K562 (cell line): ENCODE data around the gene RFX7. TPM values are rescaled to one million over a fixed set of nuclear protein-coding genes. Genes with fewer than 3 reads are reported as not detected.

Source experiments
- ARID3B ChIP-seq: fragments of 250-450 bp; sonication (Bioruptor Pico); IDR thresholded peaks from 2 replicates; pipeline ENCODE4 v1.4.0; 2020; ENCODE audit warnings: borderline replicate concordance
- CCAR2 ChIP-seq: fragments of 200-400 bp; formaldehyde crosslinking; IDR thresholded peaks from 2 replicates; pipeline ENCODE4 v1.6.1; 2017; ENCODE audit warnings: mild to moderate bottlenecking, low read depth, low read length
- CREB5 ChIP-seq: fragments of 250-450 bp; sonication (Bioruptor Pico); IDR thresholded peaks from 2 replicates; pipeline ENCODE4 v1.5.0; 2020; ENCODE audit warnings: mild to moderate bottlenecking
- E2F6 ChIP-seq, 2 experiments: IDR thresholded peaks; 2 replicates each; pipeline ENCODE4 v1.6.1; 2011; ENCODE audit warnings: borderline replicate concordance in 1 of 2, control low read depth in 1 of 2, low read depth in 1 of 2, low read length in 1 of 2, mild to moderate bottlenecking in 1 of 2, mixed read lengths in 1 of 2, moderate library complexity in 1 of 2; ENCODE audit not compliant: insufficient read depth in 1 of 2, insufficient read length in 1 of 2, poor library complexity in 1 of 2, severe bottlenecking in 1 of 2; ENCODE audit errors: extremely low read depth in 1 of 2
- EWSR1 ChIP-seq: fragments of 450-650 bp; IDR thresholded peaks from 2 replicates; pipeline ENCODE4 v1.6.1; 2018; ENCODE audit warnings: borderline replicate concordance, mild to moderate bottlenecking, low read depth, moderate library complexity; ENCODE audit not compliant: partially characterized antibody
- EZH2 ChIP-seq: IDR thresholded peaks from 2 replicates; pipeline ENCODE4 v1.6.1; 2012; ENCODE audit warnings: low read depth, mild to moderate bottlenecking, inconsistent platforms, low read length, borderline replicate concordance
- FOXP1 ChIP-seq: sonication (generic); formaldehyde crosslinking; IDR thresholded peaks from 2 replicates; pipeline ENCODE4 v1.8.0; 2022; ENCODE audit warnings: mild to moderate bottlenecking, missing genetic modification reagents
- HDAC1 ChIP-seq, 2 experiments: fragments of 450-650 bp; IDR thresholded peaks; 2 replicates each; pipeline ENCODE4 v1.6.1; 2016 to 2017; ENCODE audit warnings: inconsistent platforms in 1 of 2, mild to moderate bottlenecking in 1 of 2, moderate library complexity in 1 of 2
- MIER1 ChIP-seq: fragments of 450-650 bp; IDR thresholded peaks from 2 replicates; pipeline ENCODE4 v1.6.1; 2016; ENCODE audit warnings: antibody characterized with exemption, mild to moderate bottlenecking, low read depth
- MYNN ChIP-seq, 2 experiments: sonication (generic); formaldehyde crosslinking in 1 of 2; IDR thresholded peaks; 2 replicates each; pipeline versions ENCODE4 v1.5.0 to v1.6.1; 2016 to 2020; ENCODE audit warnings: antibody characterized with exemption in 1 of 2, missing genetic modification reagents in 1 of 2
- NCOR1 ChIP-seq: fragments of 450-650 bp; IDR thresholded peaks from 2 replicates; pipeline ENCODE4 v1.6.1; 2016; ENCODE audit warnings: mild to moderate bottlenecking, moderate library complexity
- NUFIP1 ChIP-seq: fragments of 450-650 bp; IDR thresholded peaks from 2 replicates; pipeline ENCODE4 v1.6.1; 2018; ENCODE audit not compliant: partially characterized antibody
- POLR2A ChIP-seq: fragments of 450-650 bp; conservative IDR thresholded peaks from 2 replicates; pipeline ENCODE4 v1.6.1; 2016
- PTTG1 ChIP-seq: fragments of 450-650 bp; IDR thresholded peaks from 2 replicates; pipeline ENCODE4 v1.6.1; 2016; ENCODE audit warnings: low read depth, mild to moderate bottlenecking, missing genetic modification characterization, missing compliant biosample characterization
- RBFOX2 ChIP-seq: fragments of 200-400 bp; formaldehyde crosslinking; IDR thresholded peaks from 2 replicates; pipeline ENCODE4 v1.6.1; 2017; ENCODE audit warnings: low read depth, mild to moderate bottlenecking, low read length, moderate library complexity
- STAT5B ChIP-seq: fragments of 250-450 bp; sonication (Bioruptor Pico); IDR thresholded peaks from 2 replicates; pipeline ENCODE4 v1.8.0; 2021; ENCODE audit warnings: mild to moderate bottlenecking, inconsistent platforms
- TFAM ChIP-seq: fragments of 250-450 bp; sonication (Bioruptor Pico); conservative IDR thresholded peaks from 2 replicates; pipeline ENCODE4 v1.5.0; 2021; ENCODE audit warnings: mild to moderate bottlenecking, moderate library complexity
- YBX1 ChIP-seq: fragments of 450-650 bp; IDR thresholded peaks from 2 replicates; pipeline ENCODE4 v1.7.1; 2016; ENCODE audit warnings: mild to moderate bottlenecking
- ZNF165 ChIP-seq: fragments of 250-450 bp; sonication (Bioruptor Pico); IDR thresholded peaks from 2 replicates; pipeline ENCODE4 v1.4.0; 2020; ENCODE audit warnings: borderline replicate concordance
- ZNF347 ChIP-seq: fragments of 450-650 bp; formaldehyde crosslinking; IDR thresholded peaks from 2 replicates; pipeline ENCODE4 v1.4.0; 2020; ENCODE audit warnings: low read depth, mild to moderate bottlenecking, moderate library complexity
- ZNF398 ChIP-seq: fragments of 250-450 bp; sonication (Bioruptor Pico); IDR thresholded peaks from 2 replicates; pipeline ENCODE4 v1.8.0; 2021; ENCODE audit warnings: moderate library complexity, mild to moderate bottlenecking, inconsistent platforms
- ZNF668 ChIP-seq: fragments of 250-450 bp; sonication (Bioruptor Pico); IDR thresholded peaks from 2 replicates; pipeline ENCODE4 v1.8.0; 2022; ENCODE audit warnings: mild to moderate bottlenecking, inconsistent platforms
- polyA plus RNA-seq, 8 experiments: library from polyadenylated mRNA; depleted of rRNA in 4 of 8; stranded (reverse) in 5 of 8; unstranded in 3 of 8; fragments of >200 nt; fragmentation: Nextera tagmentation in 2 of 8; fragmentation: Illumina TruSeq in 1 of 8; extraction: Ambion mirVana in 2 of 8; extraction: Trizol in 1 of 8; gene quantifications; 2 replicates each; pipeline versions ENCODE4 v1.2.1 to v1.2.3, GENCODE V29; 2011 to 2014; ENCODE audit warnings: inconsistent platforms in 1 of 8, missing spikeins in 1 of 8
- total RNA-seq, 7 experiments: library from RNA; depleted of rRNA in 6 of 7; stranded (reverse); fragments of >200 nt in 6 of 7; fragmentation: Illumina TruSeq in 2 of 7; extraction: Trizol in 2 of 7; gene quantifications; 2 replicates each; pipeline versions ENCODE4 v1.2.1 to v1.2.3, GENCODE V29; 2011 to 2021; ENCODE audit warnings: low replicate concordance in 1 of 7

RFX7 gene
- total and polyA plus RNA-seq, 9 of the 15 experiments (the other 6 are each of a cell fraction or from before 2014, with no cell fraction given): 2.4 to 17.9 (median 6.3) TPM

- TF ChIP-seq E2F6 (IDR thresholded peaks at IDR 0.05; ENCODE audit: borderline replicate concordance in 1 of 2, extremely low read depth in 1 of 2, insufficient read depth in 1 of 2, insufficient read length in 1 of 2, low read depth in 1 of 2, low read length in 1 of 2, poor library complexity in 1 of 2, severe bottlenecking in 1 of 2) (peak in 1 of 2 experiments; percentile 59), HDAC1 (IDR thresholded peaks at IDR 0.05) (no peak), ARID3B (no peak), YBX1 (no peak), NUFIP1 (no peak), MIER1 (no peak), NCOR1 (peak; percentile 26; the same call in 1 of the 2 replicates), TFAM (no peak), CREB5 (CRISPR knock-in tag) (no peak), EWSR1 (no peak), PTTG1 (tag) (peak; percentile 44; the same call in 1 of the 2 replicates), ZNF668 (CRISPR knock-in tag) (peak; percentile 5; the same call in 1 of the 2 replicates), CCAR2 (no peak), ZNF165 (CRISPR knock-in tag) (no peak), STAT5B (CRISPR knock-in tag) (no peak), EZH2 (no peak), MYNN (IDR thresholded peaks at IDR 0.05) (no peak), MYNN (CRISPR knock-in tag; IDR thresholded peaks at IDR 0.05) (no peak), RBFOX2 (peak; percentile 50; the same call in 1 of the 2 replicates), POLR2A (no peak), ZNF398 (CRISPR knock-in tag) (no peak), ZNF347 (CRISPR knock-in tag) (no peak), FOXP1 (0 out of 2 replicates have a peak, but pooled peaks have one; percentile 30)
Observed at GRCh38 chr15:56040081-56041035, 203.3 kb downstream of the RFX7 start (continued).
